Tibial artery (tissue), 4 donors: ENCODE data around the gene GARRE1.
A peak's percentile ranks its signal among the peaks of the same experiment; 100 is the strongest.

ENCODE experiments used
- DNase-seq, 2 donors: peaks; one replicate each; pipeline ENCODE4 v3.0.0-alpha.2; 2019
- H3K27ac ChIP-seq, 2 donors: fragments of 200-600 bp; sonication (generic) in 1 of 2; 1 replicate in 1 of 2; 2 replicates in 1 of 2; pipeline ENCODE4 v1.5.1; 2018 to 2019; ENCODE audit warnings: mild to moderate bottlenecking in 1 of 2
- H3K27me3 ChIP-seq, 2 donors: fragments of 200-600 bp; sonication (generic) in 1 of 2; one replicate each; pipeline versions ENCODE4 v1.5.1 to v1.6.0; 2016 to 2019
- H3K36me3 ChIP-seq, 3 donors: fragments of 200-600 bp; sonication (generic) in 2 of 3; one replicate each; pipeline ENCODE4 v1.5.1; 2016 to 2019; ENCODE audit warnings: mild to moderate bottlenecking in 2 of 3
- H3K4me1 ChIP-seq, 4 donors: fragments of 200-600 bp; sonication (generic) in 2 of 4; 1 replicate in 3 of 4; 2 replicates in 1 of 4; pipeline ENCODE4 v1.5.1; 2016 to 2019
- H3K4me3 ChIP-seq, 2 donors: fragments of 200-600 bp; sonication (generic) in 1 of 2; 1 replicate in 1 of 2; 2 replicates in 1 of 2; pipeline ENCODE4 v1.5.1; 2018 to 2019; ENCODE audit warnings: mild to moderate bottlenecking in 2 of 2
- H3K9me3 ChIP-seq, 3 donors: fragments of 200-600 bp; sonication (generic) in 1 of 3; one replicate each; pipeline ENCODE4 v1.5.1; 2016 to 2019
- CTCF ChIP-seq, 2 experiments: fragments of 200-600 bp in 1 of 2; fragments of 450-650 bp in 1 of 2; IDR thresholded peaks; one replicate each; pipeline ENCODE4 v1.5.1; 2017 to 2019; ENCODE audit warnings: antibody characterized with exemption in 2 of 2, mild to moderate bottlenecking in 1 of 2, moderate library complexity in 1 of 2
- intact Hi-C: fragments of 100-400 bp; cut with DNase I; formaldehyde crosslinking; loops from one replicate; pipeline ENCODE4 v1.15.0; 2023; ENCODE audit warnings: low total_unique reads

GARRE1 gene

DNA sequence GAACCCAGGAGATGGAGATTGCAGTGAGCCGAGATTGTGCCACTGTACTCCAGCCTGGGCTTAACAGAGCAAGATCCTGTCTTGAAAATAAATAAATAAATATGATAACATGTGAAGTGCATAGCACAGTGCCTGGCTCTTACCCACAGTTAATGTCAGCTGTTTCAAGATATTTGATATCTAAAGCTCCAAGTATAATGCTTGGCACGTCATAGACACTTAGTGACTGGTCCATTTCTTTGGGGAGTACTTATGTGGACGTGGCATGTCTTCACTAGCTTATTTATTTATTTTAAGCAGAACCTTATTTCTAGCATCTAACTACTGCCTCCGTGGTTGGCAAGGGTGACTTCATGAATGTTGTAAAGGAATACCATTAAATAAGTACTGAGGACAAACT is 18.8 kb downstream of the GARRE1 start:
- no peak for DNase-seq
- H3K36me3 ChIP-seq: no peaks in the 10 kb centered on the region
- H3K4me1 ChIP-seq: peaks cover 0 to 84% (median 49%) of the 10 kb centered on the region in 4 donors
- no peak overlapping the region for H3K4me3 ChIP-seq
- no peak for TF ChIP-seq CTCF (IDR thresholded peaks at IDR 0.05)
- peak overlapping the region in 1 of 2 donors; percentile 75 for H3K27ac ChIP-seq
- no peaks in the 10 kb centered on the region for H3K27me3 ChIP-seq
- no peaks in the 10 kb centered on the region for H3K9me3 ChIP-seq
- intact Hi-C loops: no loop called here

GRCh38 chr19:34274284-34274826 is 20.0 kb downstream of the GARRE1 start:
- Histone ChIP-seq H3K4me3 (no peak overlapping the region), H3K27me3 (no peaks in the 10 kb centered on the region), H3K36me3 (no peaks in the 10 kb centered on the region), H3K4me1 (peaks cover 0 to 80% (median 43%) of the 10 kb centered on the region in 4 donors), H3K9me3 (no peaks in the 10 kb centered on the region), H3K27ac (peak overlapping the region; percentile 65 to 75)
- no peak for DNase-seq
- TF ChIP-seq CTCF (IDR thresholded peaks at IDR 0.05): no peak
- intact Hi-C loops: no loop called here

GRCh38 chr19:34274827-34275625 is 20.7 kb downstream of the GARRE1 start:
- no peak for DNase-seq
- H3K27ac ChIP-seq: peak overlapping the region; percentile 65 to 75
- intact Hi-C loops: no loop called here

DNA sequence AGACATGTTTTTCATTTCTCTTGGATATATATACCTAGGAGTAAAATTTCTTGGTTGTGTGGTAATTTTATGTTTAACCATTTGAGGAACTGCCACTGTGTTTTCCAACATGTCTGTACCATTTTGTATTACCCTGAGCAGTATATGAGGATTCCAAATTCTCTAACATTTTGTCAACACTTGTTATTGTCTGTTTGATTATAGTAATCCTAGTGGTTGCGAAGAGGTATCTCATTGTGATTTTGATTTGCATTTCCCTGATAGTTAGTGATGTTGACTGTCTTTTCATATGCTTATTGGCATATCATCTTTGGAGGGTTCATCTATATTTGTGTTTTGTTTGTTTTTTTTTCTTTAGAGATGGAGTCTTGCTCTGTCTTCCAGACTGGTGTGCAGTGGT is 21.4 kb downstream of the GARRE1 start:
- intact Hi-C loops: no loop called here
- Histone ChIP-seq H3K27me3 (no peaks in the 10 kb centered on the region), H3K4me1 (peaks cover 0 to 67% (median 29%) of the 10 kb centered on the region in 4 donors), H3K9me3 (no peaks in the 10 kb centered on the region), H3K27ac (peak overlapping the region in 1 of 2 donors; percentile 75), H3K4me3 (no peak overlapping the region), H3K36me3 (no peaks in the 10 kb centered on the region)
- no peak for DNase-seq
- TF ChIP-seq CTCF (IDR thresholded peaks at IDR 0.05): no peak

More at GRCh38 chr19:34274827-34275625, 20.7 kb downstream of the GARRE1 start:
- Histone ChIP-seq H3K9me3 (no peaks in the 10 kb centered on the region), H3K4me3 (no peak overlapping the region), H3K36me3 (no peaks in the 10 kb centered on the region), H3K4me1 (peaks cover 0 to 74% (median 36%) of the 10 kb centered on the region in 4 donors), H3K27me3 (no peaks in the 10 kb centered on the region)
- no peak for TF ChIP-seq CTCF (IDR thresholded peaks at IDR 0.05)

- no peak overlapping the region for H3K27ac ChIP-seq
- H3K4me1 ChIP-seq: peaks cover 0 to 58% (median 24%) of the 10 kb centered on the region in 4 donors
- H3K4me3 ChIP-seq: no peak overlapping the region
- TF ChIP-seq CTCF (IDR thresholded peaks at IDR 0.05): no peak
- no peaks in the 10 kb centered on the region for H3K27me3 ChIP-seq
- peaks cover 0 to 7% (median 0%) of the 10 kb centered on the region in 3 donors for H3K36me3 ChIP-seq
- DNase-seq: no peak
- intact Hi-C loops: no loop called here
- no peaks in the 10 kb centered on the region for H3K9me3 ChIP-seq
These were observed 22.3 kb downstream of the GARRE1 start for GRCh38 chr19:34276614-34277013.
